Measurements from ENCODE around the gene XIRP2.

XIRP2 gene

GRCh38 chr2:167294776-167295140 is 406.5 kb downstream of the XIRP2 start:
- DNase-seq = no peak

- no peak for DNase-seq
Observed at GRCh38 chr2:167297292-167297691, 409.0 kb downstream of the XIRP2 start.

- DNase-seq = no peak
Observed at GRCh38 chr2:167298017-167298416, 409.7 kb downstream of the XIRP2 start.

Measured in stimulated activated naive CD4-positive, alpha-beta T cell treated with Interleukin-2 at 50 U/mL for 16 hours (primary cell).